Measurements from ENCODE around the gene ITGAD.

The ITGAD gene

GRCh38 chr16:31439519-31439918, 46.4 kb downstream of the ITGAD start:
- CTCF ChIA-PET, result interaction anchor here (0.7 to 1.5 kb wide), 4 partner anchors 12 to 392 kb away, joined by 3 read pairs; no protein-coding TSS in a partner anchor
- Histone ChIP-seq H3K36me3 (ENCODE audit: control insufficient read depth in 2 of 2, insufficient read depth in 1 of 2, low read length in 2 of 2) (no peaks in the 10 kb centered on the region), H3K27ac (ENCODE audit: extremely low read depth, low read depth, low read length) (no peak overlapping the region), H3K4me3 (ENCODE audit: low read depth, low read length) (no peak overlapping the region), H3K4me1 (ENCODE audit: control insufficient read depth, insufficient read depth, low read length) (no peaks in the 10 kb centered on the region), H3K9me3 (ENCODE audit: control insufficient read depth, insufficient read depth, low read depth, low read length) (no peaks in the 10 kb centered on the region)
- TF ChIP-seq PRDM1 (tag by site-specific recombination; IDR thresholded peaks at IDR 0.05) (no peak), ZNF521 (tag by site-specific recombination; IDR thresholded peaks at IDR 0.05) (no peak), ZNF2 (tag by site-specific recombination; IDR thresholded peaks at IDR 0.05) (no peak), ZIC2 (tag by site-specific recombination; IDR thresholded peaks at IDR 0.05) (no peak), ZFP3 (tag by site-specific recombination; IDR thresholded peaks at IDR 0.05; ENCODE audit: low read depth) (no peak), ZNF600 (tag by site-specific recombination; IDR thresholded peaks at IDR 0.05) (no peak), ZNF561 (tag by site-specific recombination; IDR thresholded peaks at IDR 0.05; ENCODE audit: borderline replicate concordance) (no peak), ZNF645 (tag by site-specific recombination; IDR thresholded peaks at IDR 0.05) (no peak), ZNF830 (tag by site-specific recombination; IDR thresholded peaks at IDR 0.05; ENCODE audit: low read depth) (no peak), CTCF (tag by site-specific recombination; IDR thresholded peaks at IDR 0.05) (no peak), ZNF280D (tag by site-specific recombination; IDR thresholded peaks at IDR 0.05) (no peak), ZBTB26 (tag by site-specific recombination; optimal IDR thresholded peaks at IDR 0.05) (no peak), TRIM28 (IDR thresholded peaks at IDR 0.05; ENCODE audit: borderline replicate concordance, low read length) (no peak), ZNF362 (tag by site-specific recombination; IDR thresholded peaks at IDR 0.05) (no peak), REPIN1 (tag by site-specific recombination; IDR thresholded peaks at IDR 0.05; ENCODE audit: low read depth) (no peak), KLF10 (tag by site-specific recombination; IDR thresholded peaks at IDR 0.05) (no peak), ZFP69B (tag by site-specific recombination; IDR thresholded peaks at IDR 0.05) (no peak), ZNF24 (tag by site-specific recombination; IDR thresholded peaks at IDR 0.05) (no peak)
- POLR2A ChIA-PET, result interaction anchor here (1.1 kb wide), 1 partner anchor 322 kb away, joined by 3 read pairs; the partner anchor contains the start of gene KAT8
